Stimulated activated naive CD8-positive, alpha-beta T cell treated with anti-CD3 and anti-CD28 coated beads, Interleukin-15, amount 100 ng/mL, for 72 hours (primary cell): ENCODE data around the gene MARCKSL1.
"Not testable (repeated sequence)": the region's sequence is repeated elsewhere in the genome, so short reads cannot be mapped to it uniquely, and the experiment has no call there.

Source experiments
- ATAC-seq: fragments of 150-1000 bp; cut with Tn5 transposase; 2 replicates; pipeline ENCODE4 v1.10.0; 2021; ENCODE audit warnings: mild to moderate bottlenecking, moderate library complexity
- DNase-seq, 2 donors: peaks; one replicate each; pipeline ENCODE4 v3.0.0; 2021 to 2022
- H3K27ac Mint-ChIP-seq, 2 donors: one replicate each; pipeline ENCODE4 v1.8.0; 2022; ENCODE audit warnings: mild to moderate bottlenecking in 2 of 2, mixed read lengths in 2 of 2, moderate library complexity in 2 of 2
- H3K27me3 Mint-ChIP-seq: one replicate; pipeline ENCODE4 v1.8.0; 2022; ENCODE audit warnings: mixed read lengths
- H3K4me1 Mint-ChIP-seq: one replicate; pipeline ENCODE4 v1.8.0; 2022; ENCODE audit warnings: mild to moderate bottlenecking, mixed read lengths
- H3K4me3 Mint-ChIP-seq, 2 donors: one replicate each; pipeline ENCODE4 v1.8.0; 2022; ENCODE audit warnings: mild to moderate bottlenecking in 2 of 2, mixed read lengths in 2 of 2, moderate library complexity in 1 of 2
- H3K9me3 Mint-ChIP-seq, 2 donors: one replicate each; pipeline ENCODE4 v1.8.0; 2022; ENCODE audit warnings: mixed read lengths in 2 of 2

The MARCKSL1 gene

GRCh38 chr1:32291145-32291707 lies 44.8 kb downstream of the MARCKSL1 start:
- Mint-ChIP-seq H3K4me1 (peaks cover 53% of the 10 kb centered on the region), H3K4me3 (peak overlapping the region; percentile 93 to 96)

GRCh38 chr1:32289256-32289655 lies 46.8 kb downstream of the MARCKSL1 start:
- no peak for DNase-seq
- Mint-ChIP-seq H3K4me3 (no peak overlapping the region), H3K4me1 (peaks cover 33% of the 10 kb centered on the region), H3K9me3 (no peaks in the 10 kb centered on the region), H3K27me3 (no peaks in the 10 kb centered on the region), H3K27ac (no peak overlapping the region)
- no peak for ATAC-seq

More at GRCh38 chr1:32291145-32291707, 44.8 kb downstream of the MARCKSL1 start:
- Mint-ChIP-seq H3K9me3 (no peaks in the 10 kb centered on the region), H3K27ac (peak overlapping the region; percentile 94 to 98), H3K27me3 (no peaks in the 10 kb centered on the region)
- ATAC-seq (no peak), DNase-seq (no peak)

- ATAC-seq (no peak), DNase-seq (no peak)
- H3K27ac Mint-ChIP-seq: peak overlapping the region in 1 of 2 donors; percentile 90
- H3K4me1 Mint-ChIP-seq: peaks cover 19% of the 10 kb centered on the region
- H3K27me3 Mint-ChIP-seq: no peaks in the 10 kb centered on the region
- no peaks in the 10 kb centered on the region for H3K9me3 Mint-ChIP-seq
- no peak overlapping the region for H3K4me3 Mint-ChIP-seq
Measured at GRCh38 chr1:32286763-32287162, 49.3 kb downstream of the MARCKSL1 start.

GRCh38 chr1:32285658-32286057 lies 50.4 kb downstream of the MARCKSL1 start:
- H3K27ac Mint-ChIP-seq: no peak overlapping the region
- no peaks in the 10 kb centered on the region for H3K9me3 Mint-ChIP-seq
- no peaks in the 10 kb centered on the region for H3K27me3 Mint-ChIP-seq
- no peak overlapping the region for H3K4me3 Mint-ChIP-seq
- DNase-seq: no peak
- ATAC-seq: no peak
- H3K4me1 Mint-ChIP-seq: peaks cover 7% of the 10 kb centered on the region

- not testable (repeated sequence) for H3K27me3 Mint-ChIP-seq, DNase-seq, H3K9me3 Mint-ChIP-seq, H3K4me1 Mint-ChIP-seq, H3K4me3 Mint-ChIP-seq, ATAC-seq
- peak overlapping the region; percentile 12 to 57 for H3K27ac Mint-ChIP-seq
Measured at GRCh38 chr1:32284777-32285176, 51.3 kb downstream of the MARCKSL1 start.
